WERI-Rb-1 (cell line): Measurements from ENCODE around the gene FPR1.

Experiments
- DNase-seq: peaks from one replicate; pipeline ENCODE4 v3.0.0-alpha.2; 2020
- H3K27ac ChIP-seq: fragments of 250-450 bp; sonication (Bioruptor Pico); 2 replicates; pipeline ENCODE4 v1.5.1; 2020; ENCODE audit warnings: mild to moderate bottlenecking, moderate library complexity
- H3K27me3 ChIP-seq: fragments of 250-450 bp; sonication (Bioruptor Pico); 2 replicates; pipeline ENCODE4 v1.5.1; 2021; ENCODE audit warnings: mild to moderate bottlenecking, low read depth, moderate library complexity; ENCODE audit not compliant: insufficient read depth, severe bottlenecking
- H3K36me3 ChIP-seq: fragments of 250-450 bp; sonication (Bioruptor Pico); 2 replicates; pipeline ENCODE4 v1.5.1; 2020; ENCODE audit warnings: mild to moderate bottlenecking, moderate library complexity
- H3K4me3 ChIP-seq: 2 replicates; pipeline ENCODE4 v1.5.1; 2011; ENCODE audit warnings: low read depth, mild to moderate bottlenecking, control low read depth, low read length
- H3K9me3 ChIP-seq: fragments of 250-450 bp; sonication (Bioruptor Pico); 2 replicates; pipeline ENCODE4 v1.5.1; 2021; ENCODE audit warnings: mild to moderate bottlenecking, moderate library complexity; ENCODE audit not compliant: severe bottlenecking
- TF ChIP-seq, protein P1 (sequence below): IDR thresholded peaks from 2 replicates; pipeline ENCODE4 v1.5.1; 2011; ENCODE audit warnings: low read depth, mild to moderate bottlenecking, control low read depth, inconsistent platforms, low read length

FPR1 gene

GRCh38 chr19:51751655-51752054 lies at the start of gene FPR1:
FPR1 (minus strand) TSS chr19:51751878; CDS start chr19:51746994, 4,884 bp downstream.
- no peak within 1 kb of the TSS for H3K27ac ChIP-seq
- no peak for DNase-seq
- peaks cover 6% of the 10 kb centered on the region for H3K9me3 ChIP-seq

DNA sequence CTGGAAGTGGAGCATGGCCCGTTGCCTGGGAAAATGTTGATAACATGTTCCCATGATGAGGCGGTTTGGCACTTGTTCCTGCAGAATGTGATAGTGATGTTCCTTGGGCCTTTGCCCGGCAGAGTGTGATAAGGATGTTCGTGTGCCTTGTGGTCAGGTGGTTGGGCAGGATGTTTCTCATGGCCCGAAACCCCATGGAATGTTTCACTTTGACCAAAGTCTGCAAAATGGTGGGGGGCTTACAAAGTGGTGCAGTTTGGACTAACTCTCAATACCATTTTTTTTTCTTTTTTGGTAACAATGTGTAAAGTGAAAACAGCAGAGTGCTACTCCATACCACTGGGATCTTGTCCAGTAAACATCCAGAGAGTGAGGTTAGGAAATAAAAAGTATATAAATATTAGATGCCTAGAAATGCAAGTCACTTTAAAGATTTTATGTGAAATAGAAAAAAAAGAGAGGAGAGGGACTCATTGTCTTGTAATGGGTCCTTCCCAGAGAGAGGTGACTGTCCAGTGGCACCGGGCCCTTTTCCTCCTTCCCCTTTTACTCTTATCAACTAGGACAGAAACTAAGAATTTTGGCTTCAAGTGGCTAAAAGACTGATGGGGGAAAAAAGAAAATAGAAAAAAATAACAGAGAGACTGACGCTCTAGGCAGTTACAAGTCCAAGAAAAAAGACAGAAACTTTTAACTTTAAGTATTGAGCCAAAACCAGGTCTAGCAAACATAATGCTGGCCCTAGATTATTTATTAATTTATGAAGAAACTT lies 49.0 kb upstream of the FPR1 start:
- DNase-seq = no peak
- Histone ChIP-seq H3K36me3 (no peaks in the 10 kb centered on the region), H3K4me3 (no peak overlapping the region), H3K27ac (no peak overlapping the region), H3K9me3 (no peaks in the 10 kb centered on the region), H3K27me3 (peaks cover 78% of the 10 kb centered on the region)
- TF ChIP-seq, protein P1, sequence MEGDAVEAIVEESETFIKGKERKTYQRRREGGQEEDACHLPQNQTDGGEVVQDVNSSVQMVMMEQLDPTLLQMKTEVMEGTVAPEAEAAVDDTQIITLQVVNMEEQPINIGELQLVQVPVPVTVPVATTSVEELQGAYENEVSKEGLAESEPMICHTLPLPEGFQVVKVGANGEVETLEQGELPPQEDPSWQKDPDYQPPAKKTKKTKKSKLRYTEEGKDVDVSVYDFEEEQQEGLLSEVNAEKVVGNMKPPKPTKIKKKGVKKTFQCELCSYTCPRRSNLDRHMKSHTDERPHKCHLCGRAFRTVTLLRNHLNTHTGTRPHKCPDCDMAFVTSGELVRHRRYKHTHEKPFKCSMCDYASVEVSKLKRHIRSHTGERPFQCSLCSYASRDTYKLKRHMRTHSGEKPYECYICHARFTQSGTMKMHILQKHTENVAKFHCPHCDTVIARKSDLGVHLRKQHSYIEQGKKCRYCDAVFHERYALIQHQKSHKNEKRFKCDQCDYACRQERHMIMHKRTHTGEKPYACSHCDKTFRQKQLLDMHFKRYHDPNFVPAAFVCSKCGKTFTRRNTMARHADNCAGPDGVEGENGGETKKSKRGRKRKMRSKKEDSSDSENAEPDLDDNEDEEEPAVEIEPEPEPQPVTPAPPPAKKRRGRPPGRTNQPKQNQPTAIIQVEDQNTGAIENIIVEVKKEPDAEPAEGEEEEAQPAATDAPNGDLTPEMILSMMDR = no peak

More at GRCh38 chr19:51751655-51752054, at the start of gene FPR1:
- peaks cover 83% of the 10 kb centered on the region for H3K27me3 ChIP-seq
- H3K36me3 ChIP-seq = no peaks in the 10 kb centered on the region
- H3K4me3 ChIP-seq = no peak within 1 kb of the TSS
- TF ChIP-seq, protein P1 = no peak

DNA sequence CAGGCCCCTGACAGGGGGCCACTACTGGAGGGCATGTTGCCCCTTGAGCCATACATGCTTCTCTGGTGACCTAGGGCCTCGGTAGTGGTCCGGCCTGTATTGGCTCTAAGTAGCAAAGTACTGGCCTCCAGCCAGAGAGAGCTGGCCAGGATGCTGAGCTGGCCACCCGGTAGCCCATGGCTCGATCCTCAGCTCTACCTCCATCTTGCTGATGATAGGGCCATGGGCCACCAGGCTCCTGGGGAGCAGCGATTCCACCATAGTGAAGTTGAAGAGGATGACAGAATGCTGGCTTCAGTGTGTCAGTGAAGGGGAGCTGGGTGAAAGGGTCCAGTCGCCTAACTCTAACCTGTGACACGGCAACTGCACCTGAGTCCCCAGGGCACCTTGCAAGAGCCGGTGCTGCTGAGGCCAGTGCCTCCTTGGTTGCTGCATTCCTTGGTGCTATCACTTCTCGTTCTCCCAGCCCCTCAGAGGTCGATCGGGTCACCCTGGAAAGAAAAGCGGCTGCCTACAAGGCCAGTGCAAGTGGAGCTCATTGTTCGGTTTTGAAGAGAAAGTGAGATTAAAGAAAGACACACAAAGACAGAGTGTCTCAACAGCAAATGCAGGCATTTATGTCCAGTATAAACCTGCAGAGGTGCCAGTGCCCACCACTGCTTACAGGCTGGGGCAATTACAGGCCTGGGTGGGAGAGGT lies 48.2 kb upstream of the FPR1 start:
- TF ChIP-seq, protein P1 = no peak
- Histone ChIP-seq H3K9me3 (no peaks in the 10 kb centered on the region), H3K4me3 (no peak overlapping the region), H3K36me3 (no peaks in the 10 kb centered on the region), H3K27me3 (peaks cover 76% of the 10 kb centered on the region), H3K27ac (no peak overlapping the region)
- DNase-seq = no peak

GRCh38 chr19:51799034-51799773 lies 47.5 kb upstream of the FPR1 start:
- Histone ChIP-seq H3K27me3 (peaks cover 77% of the 10 kb centered on the region), H3K36me3 (no peaks in the 10 kb centered on the region), H3K27ac (no peak overlapping the region), H3K4me3 (no peak overlapping the region), H3K9me3 (no peaks in the 10 kb centered on the region)
- TF ChIP-seq, protein P1 = no peak
- no peak for DNase-seq

- Histone ChIP-seq H3K4me3 (no peak overlapping the region), H3K36me3 (no peaks in the 10 kb centered on the region), H3K27ac (no peak overlapping the region), H3K9me3 (no peaks in the 10 kb centered on the region), H3K27me3 (peaks cover 79% of the 10 kb centered on the region)
- TF ChIP-seq, protein P1 = no peak
- DNase-seq = no peak
Observed at GRCh38 chr19:51798062-51798461, 46.4 kb upstream of the FPR1 start.
